Stimulated activated CD4-positive, alpha-beta T cell treated with anti-CD3 and anti-CD28 coated beads, Interleukin-1b, Interleukin-23, amount 100 ng/mL, for 1 hour (primary cell): Measurements from ENCODE around the gene SRRM4.
"Not testable (repeated sequence)": the region's sequence is repeated elsewhere in the genome, so short reads cannot be mapped to it uniquely, and the experiment has no call there.

Source experiments
- DNase-seq, 2 donors: peaks; one replicate each; pipeline ENCODE4 v3.0.0-alpha.2; 2020; ENCODE audit warnings: low read depth in 2 of 2

Gene SRRM4

DNA sequence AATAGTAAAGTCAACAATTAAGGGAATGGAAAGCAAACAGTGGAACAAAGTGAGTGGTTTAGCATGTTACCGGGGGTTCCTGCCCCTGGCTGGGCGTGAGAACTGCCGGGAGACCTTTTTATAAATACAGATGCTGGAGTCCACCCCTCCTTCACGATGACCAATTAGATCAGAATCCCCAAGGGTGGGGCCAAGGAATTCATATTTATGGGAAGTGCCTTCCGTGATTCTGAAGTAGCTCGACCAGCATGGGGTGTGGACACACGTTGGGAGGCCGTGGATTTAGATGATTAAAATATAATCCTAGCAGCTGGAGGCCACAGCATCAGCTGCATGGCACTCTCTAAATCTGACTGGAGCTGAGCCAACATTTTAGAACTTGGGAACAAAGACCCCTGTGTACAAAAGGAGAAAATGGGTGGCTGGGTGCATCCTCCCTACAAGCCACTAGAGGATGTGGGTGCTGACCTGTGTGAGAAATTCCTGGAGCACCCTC, 87.9 kb downstream of the SRRM4 start:
- no peak for DNase-seq

GRCh38 chr12:119071176-119071575, 89.8 kb downstream of the SRRM4 start:
- no peak for DNase-seq

DNA sequence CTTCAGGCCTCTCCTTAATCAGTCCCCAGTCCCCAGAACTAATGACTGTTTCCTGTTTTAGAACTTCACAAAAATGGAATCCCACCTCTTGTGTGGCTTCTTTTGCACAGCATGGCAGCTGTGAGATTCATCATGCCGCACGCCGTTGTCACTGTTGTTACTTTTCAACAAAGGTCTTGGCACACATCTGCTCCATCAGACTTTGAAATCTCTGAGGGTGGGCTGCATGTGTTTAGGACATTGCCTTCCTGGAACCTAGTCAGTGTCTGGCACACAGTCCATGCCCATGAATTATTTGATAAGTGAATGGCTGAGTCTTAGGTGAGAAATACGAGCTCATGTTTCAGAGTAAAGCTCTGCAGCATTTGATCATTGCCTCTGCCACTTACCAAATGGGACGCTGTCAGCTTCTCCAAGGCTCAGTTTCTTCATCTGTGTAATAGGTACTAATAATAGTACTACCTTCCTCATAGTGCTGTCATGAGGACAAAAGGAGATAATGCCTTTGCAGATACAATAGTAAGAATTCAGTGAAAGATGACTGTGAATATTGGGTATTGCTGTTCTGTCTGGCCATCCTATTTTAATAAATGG, 90.4 kb downstream of the SRRM4 start:
- DNase-seq: no peak

GRCh38 chr12:119072440-119072839, 91.1 kb downstream of the SRRM4 start:
- no peak for DNase-seq

- DNase-seq: no peak
These were observed 94.0 kb downstream of the SRRM4 start for GRCh38 chr12:119075222-119075787.

DNA sequence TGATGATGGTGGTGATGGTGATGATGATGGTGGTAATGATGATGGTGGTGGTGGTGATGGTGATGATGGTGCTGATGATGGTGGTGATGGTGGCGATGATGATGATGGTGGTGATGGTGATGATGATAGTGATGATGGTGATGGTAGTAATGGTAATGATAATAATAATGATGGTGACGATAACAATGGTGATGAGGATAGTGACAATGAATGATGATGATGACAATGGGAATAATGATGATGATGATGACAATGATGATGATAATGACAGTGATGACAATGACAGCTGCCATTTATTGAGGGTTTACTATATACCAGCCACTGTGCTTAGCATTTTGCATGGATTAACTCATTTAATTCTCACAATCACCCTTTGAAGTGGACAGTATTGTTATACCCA, 94.6 kb downstream of the SRRM4 start:
- DNase-seq: no peak

GRCh38 chr12:119079530-119079929, 98.2 kb downstream of the SRRM4 start:
- no peak for DNase-seq

DNA sequence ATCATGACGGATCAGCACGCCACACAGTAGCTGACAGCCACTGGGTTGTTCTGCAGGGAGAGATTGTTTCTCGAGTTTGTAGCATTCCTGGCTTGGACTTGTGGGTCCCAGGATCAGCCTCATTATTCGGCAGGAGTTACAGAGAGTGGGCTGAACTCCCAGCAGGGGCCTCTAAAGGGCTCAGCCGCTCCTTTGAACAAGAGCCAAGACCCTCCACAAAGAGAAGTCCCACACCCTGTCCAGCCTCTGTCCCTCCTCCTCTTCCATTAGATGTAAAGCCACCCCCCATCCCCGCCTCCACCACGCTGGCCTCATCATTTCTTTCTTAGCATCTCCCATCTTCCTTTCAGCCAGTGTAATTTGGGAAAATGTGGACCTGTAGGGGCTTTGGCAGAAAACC, 100.7 kb downstream of the SRRM4 start:
- DNase-seq: no peak

DNA sequence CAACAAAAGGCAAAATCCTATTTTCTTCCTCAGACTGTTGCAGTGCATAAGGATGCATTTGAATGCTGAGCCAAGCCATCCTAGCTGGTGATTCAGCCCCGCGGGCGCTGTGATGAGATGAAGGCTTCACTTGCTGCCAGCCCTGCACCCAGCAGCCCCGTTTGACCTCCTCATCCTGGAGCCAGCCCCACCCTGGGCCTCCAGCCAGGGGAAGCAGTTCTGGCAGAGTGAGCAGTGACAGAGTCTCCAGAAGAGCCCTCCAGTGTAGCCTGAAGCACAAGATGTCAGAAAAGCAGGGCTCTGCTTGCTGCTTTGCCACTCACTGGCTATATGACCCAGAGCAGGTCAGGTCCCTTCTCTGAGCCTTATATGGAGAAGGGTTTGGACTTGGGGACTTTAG, 101.2 kb downstream of the SRRM4 start:
- DNase-seq: no peak

DNA sequence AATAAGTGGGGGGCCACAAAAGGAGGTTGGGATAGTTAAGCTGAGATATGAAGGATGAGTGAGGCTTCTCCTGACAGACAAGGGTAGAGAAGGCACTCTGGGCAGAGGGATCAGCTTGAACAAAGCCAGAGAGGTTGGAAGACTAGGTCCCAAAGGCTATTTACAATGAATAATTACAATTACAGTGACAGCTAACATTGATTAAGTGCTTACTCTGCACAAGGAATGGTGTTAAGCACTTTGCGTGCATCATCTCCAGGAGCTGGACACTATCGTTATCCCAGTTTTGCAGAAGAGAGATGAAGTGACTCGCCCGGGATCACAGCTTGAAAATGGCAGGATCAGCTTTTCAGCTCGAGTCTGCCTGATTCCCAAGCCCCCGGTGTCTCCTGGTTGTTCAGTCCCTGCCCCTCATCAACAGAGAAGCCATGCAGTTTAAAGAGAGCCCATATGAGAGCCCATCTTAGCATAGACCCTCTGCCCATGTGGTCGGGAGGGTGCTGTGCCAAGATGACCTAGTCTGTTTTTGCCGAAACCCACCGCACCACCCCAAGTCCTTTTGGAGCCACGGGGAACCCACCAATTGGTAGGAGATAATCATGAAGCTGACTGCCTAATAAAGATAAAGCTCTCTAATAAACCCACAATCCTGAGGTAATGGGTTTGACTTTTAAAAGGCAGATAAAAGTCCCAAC, 107.5 kb downstream of the SRRM4 start:
- no peak for DNase-seq

GRCh38 chr12:119089380-119090013, 108.2 kb downstream of the SRRM4 start:
- no peak for DNase-seq

GRCh38 chr12:119090276-119090675, 108.9 kb downstream of the SRRM4 start:
- DNase-seq: no peak

DNA sequence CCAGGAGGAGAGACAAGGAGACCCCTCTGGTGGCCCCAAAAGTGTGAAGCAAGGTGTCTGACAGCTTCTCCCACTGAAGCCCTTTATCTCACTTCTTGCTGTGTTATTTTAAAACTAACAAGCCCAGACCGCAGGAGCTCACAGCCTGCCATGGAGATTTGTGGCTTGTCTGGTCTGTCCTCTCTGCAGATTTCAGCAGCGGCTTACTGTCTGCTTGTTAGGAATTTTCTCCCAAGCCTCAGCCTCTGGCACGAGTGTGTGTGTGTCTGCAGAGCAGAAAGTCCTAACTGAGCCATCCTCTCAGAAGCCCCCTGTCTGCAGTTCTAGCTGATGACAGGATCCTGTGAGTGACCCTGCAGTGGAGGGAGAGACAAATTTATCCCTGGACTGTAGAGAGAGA, 109.5 kb downstream of the SRRM4 start:
- no peak for DNase-seq

GRCh38 chr12:119096429-119097202, 115.3 kb downstream of the SRRM4 start:
- no peak for DNase-seq

- DNase-seq: no peak
These were observed 119.6 kb downstream of the SRRM4 start for GRCh38 chr12:119100933-119101332.

- DNase-seq: no peak
These were observed 120.9 kb downstream of the SRRM4 start for GRCh38 chr12:119102274-119102673.

- no peak for DNase-seq
These were observed 121.4 kb downstream of the SRRM4 start for GRCh38 chr12:119102714-119103113.

DNA sequence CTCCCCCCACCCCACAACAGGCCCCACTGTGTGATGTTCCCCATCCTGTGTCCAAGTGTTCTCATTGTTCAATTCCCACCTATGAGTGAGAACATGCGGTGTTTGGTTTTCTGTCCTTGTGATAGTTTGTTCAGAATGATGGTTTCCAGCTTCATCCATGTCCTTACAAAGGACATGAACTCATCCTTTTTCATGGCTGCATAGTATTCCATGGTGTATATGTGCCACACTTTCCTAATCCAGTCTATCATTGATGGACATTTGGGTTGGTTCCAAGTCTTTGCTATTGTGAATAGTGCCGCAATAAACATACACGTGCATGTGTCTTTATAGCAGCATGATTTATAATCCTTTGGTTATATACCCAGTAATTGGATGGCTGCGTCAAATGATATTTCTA, 123.6 kb downstream of the SRRM4 start:
- not testable (repeated sequence) for DNase-seq

DNA sequence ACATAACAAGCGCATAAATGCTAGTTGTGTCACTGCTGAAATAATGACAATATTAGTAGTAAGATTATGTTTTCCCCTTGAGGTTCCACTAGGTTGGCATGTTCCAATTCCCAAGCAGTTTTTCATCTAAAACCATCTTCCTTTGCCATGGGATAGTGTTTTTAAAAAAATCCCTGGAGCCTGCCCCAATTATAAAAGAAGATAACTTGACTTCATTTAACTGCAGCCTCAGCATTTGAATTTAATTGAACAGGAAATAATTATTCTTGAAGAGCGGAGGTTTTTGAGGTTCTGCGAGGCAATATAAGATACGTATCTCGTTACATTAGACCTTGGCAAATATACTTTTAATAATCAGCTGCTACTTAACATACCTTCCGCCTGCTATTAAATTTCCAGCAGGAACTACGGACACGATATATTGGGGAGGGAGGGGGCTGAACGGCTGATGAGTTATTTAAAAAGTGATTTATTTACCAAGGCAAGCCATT, 132.2 kb downstream of the SRRM4 start:
- no peak for DNase-seq

DNA sequence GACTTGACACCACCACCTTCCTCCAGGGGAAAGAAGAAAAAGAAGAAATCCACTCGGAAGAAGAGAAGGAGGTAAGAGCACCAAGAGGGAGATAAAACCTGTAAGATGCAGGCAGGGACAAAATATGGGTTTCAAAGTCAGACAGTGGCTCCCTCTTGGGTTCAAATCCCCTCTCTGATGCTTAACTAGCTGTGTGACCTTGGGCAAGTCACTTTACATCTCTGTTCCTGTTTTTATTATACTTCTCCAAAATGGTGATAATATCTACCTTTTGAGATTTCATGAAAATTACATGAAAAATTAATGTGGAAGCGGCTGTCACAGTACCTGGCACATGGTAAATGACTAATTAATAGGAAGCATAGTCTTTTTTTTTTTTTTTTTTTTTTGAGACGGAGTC, 133.0 kb downstream of the SRRM4 start:
- DNase-seq: no peak

DNA sequence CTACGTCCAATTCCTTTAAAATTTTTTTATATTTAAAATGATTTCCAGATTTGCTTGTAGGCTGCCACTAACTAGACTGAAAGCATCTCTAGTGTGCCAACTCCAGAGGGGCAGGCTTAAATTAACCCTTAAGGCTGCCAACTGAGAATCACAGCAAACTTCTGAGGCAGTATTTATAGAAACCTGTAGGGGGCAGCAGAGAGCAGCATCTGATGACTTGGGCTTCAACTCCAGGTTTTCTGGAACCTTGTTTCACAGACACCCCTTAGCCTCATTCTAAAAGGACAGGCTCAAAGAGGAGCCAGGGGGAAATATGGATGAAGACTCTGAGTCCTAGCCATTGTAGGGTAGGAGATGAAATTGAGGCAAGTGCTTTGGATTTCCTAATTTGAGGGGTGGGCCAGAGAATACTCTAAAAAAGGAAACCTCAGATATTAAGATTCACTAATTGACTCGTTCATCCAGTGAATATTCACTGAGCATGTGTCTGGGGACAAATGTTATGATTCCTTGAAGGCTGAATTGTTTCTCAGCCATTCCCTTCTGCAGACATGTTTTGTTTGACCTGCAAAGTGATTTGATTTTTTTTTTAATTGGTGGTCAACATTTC, 134.1 kb downstream of the SRRM4 start:
- DNase-seq: no peak
